Liver (tissue), 9 donors: Measurements from ENCODE around the gene SLC9B2. TPM values are rescaled to one million over a fixed set of nuclear protein-coding genes. Genes with fewer than 3 reads are reported as not detected.

Source experiments
- DNase-seq: peaks from one replicate; pipeline ENCODE4 v3.0.0-alpha.2; 2017; ENCODE audit warnings: low spot score
- H3K27ac ChIP-seq, 2 donors: one replicate each; pipeline ENCODE4 v1.7.0; 2013; ENCODE audit warnings: inconsistent platforms in 2 of 2, low read length in 2 of 2, control low read depth in 1 of 2, low read depth in 1 of 2, mild to moderate bottlenecking in 1 of 2
- H3K27me3 ChIP-seq, 4 donors: one replicate each; pipeline versions ENCODE4 v1.6.1 to v1.7.0; 2013; ENCODE audit warnings: low read length in 3 of 4, inconsistent platforms in 1 of 4, mild to moderate bottlenecking in 1 of 4, moderate library complexity in 1 of 4; ENCODE audit not compliant: control insufficient read depth in 4 of 4, insufficient read depth in 4 of 4
- H3K36me3 ChIP-seq, 4 donors: one replicate each; pipeline versions ENCODE4 v1.6.1 to v1.7.0; 2013; ENCODE audit warnings: low read length in 3 of 4, mild to moderate bottlenecking in 3 of 4, low read depth in 1 of 4, moderate library complexity in 1 of 4; ENCODE audit not compliant: control insufficient read depth in 4 of 4, insufficient read depth in 3 of 4
- H3K4me1 ChIP-seq, 4 donors: one replicate each; pipeline versions ENCODE4 v1.6.1 to v1.7.0; 2013; ENCODE audit warnings: low read length in 3 of 4, mild to moderate bottlenecking in 3 of 4, moderate library complexity in 1 of 4; ENCODE audit not compliant: control insufficient read depth in 4 of 4, insufficient read depth in 4 of 4
- H3K4me3 ChIP-seq, 3 donors: one replicate each; pipeline versions ENCODE4 v1.6.1 to v1.7.0; 2013; ENCODE audit warnings: low read length in 3 of 3, control low read depth in 1 of 3, low read depth in 1 of 3, mild to moderate bottlenecking in 1 of 3
- H3K9ac ChIP-seq, 2 donors: one replicate each; pipeline ENCODE4 v1.7.0; 2013; ENCODE audit warnings: low read length in 2 of 2, mild to moderate bottlenecking in 2 of 2, moderate library complexity in 2 of 2, control low read depth in 1 of 2, low read depth in 1 of 2
- H3K9me3 ChIP-seq, 4 donors: one replicate each; pipeline versions ENCODE4 v1.6.1 to v1.7.0; 2013; ENCODE audit warnings: low read length in 3 of 4; ENCODE audit not compliant: control insufficient read depth in 4 of 4
- ATF3 ChIP-seq: IDR thresholded peaks from 2 replicates; pipeline ENCODE4 v1.6.1; 2016; ENCODE audit warnings: antibody characterized with exemption
- CTCF ChIP-seq: fragments of 150-350 bp; IDR thresholded peaks from 2 replicates; pipeline ENCODE4 v1.5.1; 2017; ENCODE audit warnings: improper control_type of control experiment, low read depth, low read length; ENCODE audit not compliant: missing input control
- EGR1 ChIP-seq, 2 donors: IDR thresholded peaks; 2 replicates each; pipeline ENCODE4 v1.6.1; 2016 to 2018; ENCODE audit warnings: antibody characterized with exemption in 2 of 2, low read depth in 2 of 2
- FOXA1 ChIP-seq: IDR thresholded peaks from 2 replicates; pipeline ENCODE4 v1.6.1; 2016; ENCODE audit warnings: antibody characterized with exemption
- FOXA2 ChIP-seq: IDR thresholded peaks from 2 replicates; pipeline ENCODE4 v1.6.1; 2016; ENCODE audit warnings: antibody characterized with exemption
- GABPA ChIP-seq, 2 donors: IDR thresholded peaks in 1 of 2; conservative IDR thresholded peaks in 1 of 2; 2 replicates each; pipeline ENCODE4 v1.6.1; 2016; ENCODE audit warnings: antibody characterized with exemption in 2 of 2, mild to moderate bottlenecking in 1 of 2, moderate library complexity in 1 of 2
- HNF4A ChIP-seq, 2 donors: conservative IDR thresholded peaks; 2 replicates each; pipeline ENCODE4 v1.6.1; 2016; ENCODE audit warnings: antibody characterized with exemption in 2 of 2, mild to moderate bottlenecking in 2 of 2
- HNF4G ChIP-seq: IDR thresholded peaks from 2 replicates; pipeline ENCODE4 v1.6.1; 2016; ENCODE audit warnings: antibody characterized with exemption
- JUND ChIP-seq, 2 donors: IDR thresholded peaks; 2 replicates each; pipeline ENCODE4 v1.6.1; 2016; ENCODE audit warnings: antibody characterized with exemption in 2 of 2
- NR2F2 ChIP-seq: IDR thresholded peaks from 2 replicates; pipeline ENCODE4 v1.6.1; 2016; ENCODE audit warnings: antibody characterized with exemption
- RAD21 ChIP-seq, 2 donors: IDR thresholded peaks; 2 replicates each; pipeline ENCODE4 v1.6.1; 2016; ENCODE audit warnings: antibody characterized with exemption in 2 of 2, mild to moderate bottlenecking in 2 of 2
- RXRA ChIP-seq, 2 donors: IDR thresholded peaks; 2 replicates each; pipeline ENCODE4 v1.6.1; 2017 to 2018; ENCODE audit warnings: antibody characterized with exemption in 2 of 2, mild to moderate bottlenecking in 1 of 2
- SP1 ChIP-seq: IDR thresholded peaks from 2 replicates; pipeline ENCODE4 v1.6.1; 2018; ENCODE audit warnings: antibody characterized with exemption, mild to moderate bottlenecking
- TAF1 ChIP-seq: conservative IDR thresholded peaks from 2 replicates; pipeline ENCODE4 v1.6.1; 2016; ENCODE audit warnings: antibody characterized with exemption, mild to moderate bottlenecking
- YY1 ChIP-seq: IDR thresholded peaks from 2 replicates; pipeline ENCODE4 v1.6.1; 2016; ENCODE audit warnings: antibody characterized with exemption, mild to moderate bottlenecking
- polyA plus RNA-seq, 2 donors: library from polyadenylated mRNA; stranded (reverse) in 1 of 2; unstranded in 1 of 2; fragments of 200-250 nt in 1 of 2; fragments of >200 nt in 1 of 2; fragmentation: Nextera tagmentation in 1 of 2; extraction: Ambion mirVana in 1 of 2; gene quantifications; one replicate each; pipeline versions ENCODE4 v1.2.1 to v1.2.3, GENCODE V29; 2013 to 2015
- total RNA-seq, 2 donors: library from RNA; depleted of rRNA; stranded (reverse); fragments of >200 nt; gene quantifications; one replicate each; pipeline ENCODE4 v1.2.3, GENCODE V29; 2014
- TF ChIP-seq, protein P1 (sequence below): IDR thresholded peaks from 2 replicates; pipeline ENCODE4 v1.6.1; 2016; ENCODE audit warnings: antibody characterized with exemption
- TF ChIP-seq, protein P2 (sequence below): IDR thresholded peaks from 2 replicates; pipeline ENCODE4 v1.6.1; 2016; ENCODE audit warnings: antibody characterized with exemption
- TF ChIP-seq, protein P3 (sequence below): IDR thresholded peaks from 2 replicates; pipeline ENCODE4 v1.6.1; 2016; ENCODE audit warnings: antibody characterized with exemption, mild to moderate bottlenecking
- donor health status: healthy.
- donor health status: healthy.
- donor health status: healthy.
- donor health status: healthy.
- donor health status: healthy.

The SLC9B2 gene
- total and polyA plus RNA-seq, 4 donors: 23.7 to 47.0 (median 34.5) TPM

DNA sequence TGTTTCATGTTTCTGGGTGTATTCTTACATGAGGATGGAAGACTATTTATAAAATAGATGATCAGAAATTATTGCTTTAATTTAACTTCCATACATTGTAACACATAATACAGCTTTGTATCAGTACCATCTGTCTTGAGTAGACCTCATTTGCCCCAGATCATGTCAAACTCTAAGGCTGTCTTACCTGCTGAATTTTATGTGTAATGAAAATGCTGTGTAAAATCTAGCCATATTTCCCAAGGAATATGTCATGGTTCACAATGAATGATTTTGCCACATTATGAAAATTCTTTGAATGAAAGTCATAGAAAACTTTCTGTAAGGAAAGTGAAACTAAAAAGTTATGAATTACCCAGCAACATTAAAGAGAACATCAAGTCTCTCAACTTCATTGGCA lies 15.7 kb upstream of the SLC9B2 start:
- Histone ChIP-seq H3K9me3 (no peaks in the 10 kb centered on the region), H3K9ac (no peak overlapping the region), H3K4me1 (peaks cover 5 to 40% (median 23%) of the 10 kb centered on the region in 4 donors), H3K4me3 (no peak overlapping the region), H3K27me3 (no peaks in the 10 kb centered on the region), H3K36me3 (peaks cover 0 to 34% (median 18%) of the 10 kb centered on the region in 4 donors), H3K27ac (no peak overlapping the region)
- no peak for TF ChIP-seq EGR1 (IDR thresholded peaks at IDR 0.05; ENCODE audit: low read depth in 2 of 2)
- TF ChIP-seq NR2F2: no peak
- TF ChIP-seq RAD21 (IDR thresholded peaks at IDR 0.05): no peak
- TF ChIP-seq RXRA (IDR thresholded peaks at IDR 0.05): no peak
- TF ChIP-seq, protein P1, sequence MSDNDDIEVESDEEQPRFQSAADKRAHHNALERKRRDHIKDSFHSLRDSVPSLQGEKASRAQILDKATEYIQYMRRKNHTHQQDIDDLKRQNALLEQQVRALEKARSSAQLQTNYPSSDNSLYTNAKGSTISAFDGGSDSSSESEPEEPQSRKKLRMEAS: no peak
- TF ChIP-seq CTCF: no peak
- no peak for TF ChIP-seq HNF4A (conservative IDR thresholded peaks at IDR 0.05)
- no peak for TF ChIP-seq YY1
- TF ChIP-seq FOXA2: no peak
- no peak for TF ChIP-seq FOXA1
- TF ChIP-seq SP1: no peak
- TF ChIP-seq ATF3: no peak
- no peak for TF ChIP-seq TAF1
- TF ChIP-seq, protein P2, sequence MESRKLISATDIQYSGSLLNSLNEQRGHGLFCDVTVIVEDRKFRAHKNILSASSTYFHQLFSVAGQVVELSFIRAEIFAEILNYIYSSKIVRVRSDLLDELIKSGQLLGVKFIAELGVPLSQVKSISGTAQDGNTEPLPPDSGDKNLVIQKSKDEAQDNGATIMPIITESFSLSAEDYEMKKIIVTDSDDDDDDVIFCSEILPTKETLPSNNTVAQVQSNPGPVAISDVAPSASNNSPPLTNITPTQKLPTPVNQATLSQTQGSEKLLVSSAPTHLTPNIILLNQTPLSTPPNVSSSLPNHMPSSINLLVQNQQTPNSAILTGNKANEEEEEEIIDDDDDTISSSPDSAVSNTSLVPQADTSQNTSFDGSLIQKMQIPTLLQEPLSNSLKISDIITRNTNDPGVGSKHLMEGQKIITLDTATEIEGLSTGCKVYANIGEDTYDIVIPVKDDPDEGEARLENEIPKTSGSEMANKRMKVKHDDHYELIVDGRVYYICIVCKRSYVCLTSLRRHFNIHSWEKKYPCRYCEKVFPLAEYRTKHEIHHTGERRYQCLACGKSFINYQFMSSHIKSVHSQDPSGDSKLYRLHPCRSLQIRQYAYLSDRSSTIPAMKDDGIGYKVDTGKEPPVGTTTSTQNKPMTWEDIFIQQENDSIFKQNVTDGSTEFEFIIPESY: no peak
- TF ChIP-seq, protein P3, sequence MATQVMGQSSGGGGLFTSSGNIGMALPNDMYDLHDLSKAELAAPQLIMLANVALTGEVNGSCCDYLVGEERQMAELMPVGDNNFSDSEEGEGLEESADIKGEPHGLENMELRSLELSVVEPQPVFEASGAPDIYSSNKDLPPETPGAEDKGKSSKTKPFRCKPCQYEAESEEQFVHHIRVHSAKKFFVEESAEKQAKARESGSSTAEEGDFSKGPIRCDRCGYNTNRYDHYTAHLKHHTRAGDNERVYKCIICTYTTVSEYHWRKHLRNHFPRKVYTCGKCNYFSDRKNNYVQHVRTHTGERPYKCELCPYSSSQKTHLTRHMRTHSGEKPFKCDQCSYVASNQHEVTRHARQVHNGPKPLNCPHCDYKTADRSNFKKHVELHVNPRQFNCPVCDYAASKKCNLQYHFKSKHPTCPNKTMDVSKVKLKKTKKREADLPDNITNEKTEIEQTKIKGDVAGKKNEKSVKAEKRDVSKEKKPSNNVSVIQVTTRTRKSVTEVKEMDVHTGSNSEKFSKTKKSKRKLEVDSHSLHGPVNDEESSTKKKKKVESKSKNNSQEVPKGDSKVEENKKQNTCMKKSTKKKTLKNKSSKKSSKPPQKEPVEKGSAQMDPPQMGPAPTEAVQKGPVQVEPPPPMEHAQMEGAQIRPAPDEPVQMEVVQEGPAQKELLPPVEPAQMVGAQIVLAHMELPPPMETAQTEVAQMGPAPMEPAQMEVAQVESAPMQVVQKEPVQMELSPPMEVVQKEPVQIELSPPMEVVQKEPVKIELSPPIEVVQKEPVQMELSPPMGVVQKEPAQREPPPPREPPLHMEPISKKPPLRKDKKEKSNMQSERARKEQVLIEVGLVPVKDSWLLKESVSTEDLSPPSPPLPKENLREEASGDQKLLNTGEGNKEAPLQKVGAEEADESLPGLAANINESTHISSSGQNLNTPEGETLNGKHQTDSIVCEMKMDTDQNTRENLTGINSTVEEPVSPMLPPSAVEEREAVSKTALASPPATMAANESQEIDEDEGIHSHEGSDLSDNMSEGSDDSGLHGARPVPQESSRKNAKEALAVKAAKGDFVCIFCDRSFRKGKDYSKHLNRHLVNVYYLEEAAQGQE: no peak
- no peak for TF ChIP-seq GABPA (IDR thresholded peaks at IDR 0.05 in 1 of 2, conservative IDR thresholded peaks at IDR 0.05 in 1 of 2)
- no peak for TF ChIP-seq HNF4G
- no peak for TF ChIP-seq JUND (IDR thresholded peaks at IDR 0.05)
- DNase-seq: no peak
